ENCODE results near the gene GAPDH.
A peak's percentile ranks its signal among the peaks of the same experiment; 100 is the strongest.

- no peak for TF ChIP-seq FOXM1 (IDR thresholded peaks at IDR 0.05; ENCODE audit: borderline replicate concordance, low read depth)
- TF ChIP-seq, protein P1, sequence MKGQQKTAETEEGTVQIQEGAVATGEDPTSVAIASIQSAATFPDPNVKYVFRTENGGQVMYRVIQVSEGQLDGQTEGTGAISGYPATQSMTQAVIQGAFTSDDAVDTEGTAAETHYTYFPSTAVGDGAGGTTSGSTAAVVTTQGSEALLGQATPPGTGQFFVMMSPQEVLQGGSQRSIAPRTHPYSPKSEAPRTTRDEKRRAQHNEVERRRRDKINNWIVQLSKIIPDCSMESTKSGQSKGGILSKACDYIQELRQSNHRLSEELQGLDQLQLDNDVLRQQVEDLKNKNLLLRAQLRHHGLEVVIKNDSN (IDR thresholded peaks at IDR 0.05), result no peak
- TF ChIP-seq NFIC (IDR thresholded peaks at IDR 0.05), result peak; percentile 44
- no peak for TF ChIP-seq TEAD4 (IDR thresholded peaks at IDR 0.05)
- TF ChIP-seq, protein P2, sequence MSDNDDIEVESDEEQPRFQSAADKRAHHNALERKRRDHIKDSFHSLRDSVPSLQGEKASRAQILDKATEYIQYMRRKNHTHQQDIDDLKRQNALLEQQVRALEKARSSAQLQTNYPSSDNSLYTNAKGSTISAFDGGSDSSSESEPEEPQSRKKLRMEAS (IDR thresholded peaks at IDR 0.05), result peak; percentile 33; the same call in 1 of the 2 replicates
- no peak for TF ChIP-seq CREB1 (IDR thresholded peaks at IDR 0.05; ENCODE audit: low read depth)
- TF ChIP-seq EP300 (IDR thresholded peaks at IDR 0.05; ENCODE audit: borderline replicate concordance), result no peak
- TF ChIP-seq EGR1 (IDR thresholded peaks at IDR 0.05), result no peak
- TF ChIP-seq, protein P3, sequence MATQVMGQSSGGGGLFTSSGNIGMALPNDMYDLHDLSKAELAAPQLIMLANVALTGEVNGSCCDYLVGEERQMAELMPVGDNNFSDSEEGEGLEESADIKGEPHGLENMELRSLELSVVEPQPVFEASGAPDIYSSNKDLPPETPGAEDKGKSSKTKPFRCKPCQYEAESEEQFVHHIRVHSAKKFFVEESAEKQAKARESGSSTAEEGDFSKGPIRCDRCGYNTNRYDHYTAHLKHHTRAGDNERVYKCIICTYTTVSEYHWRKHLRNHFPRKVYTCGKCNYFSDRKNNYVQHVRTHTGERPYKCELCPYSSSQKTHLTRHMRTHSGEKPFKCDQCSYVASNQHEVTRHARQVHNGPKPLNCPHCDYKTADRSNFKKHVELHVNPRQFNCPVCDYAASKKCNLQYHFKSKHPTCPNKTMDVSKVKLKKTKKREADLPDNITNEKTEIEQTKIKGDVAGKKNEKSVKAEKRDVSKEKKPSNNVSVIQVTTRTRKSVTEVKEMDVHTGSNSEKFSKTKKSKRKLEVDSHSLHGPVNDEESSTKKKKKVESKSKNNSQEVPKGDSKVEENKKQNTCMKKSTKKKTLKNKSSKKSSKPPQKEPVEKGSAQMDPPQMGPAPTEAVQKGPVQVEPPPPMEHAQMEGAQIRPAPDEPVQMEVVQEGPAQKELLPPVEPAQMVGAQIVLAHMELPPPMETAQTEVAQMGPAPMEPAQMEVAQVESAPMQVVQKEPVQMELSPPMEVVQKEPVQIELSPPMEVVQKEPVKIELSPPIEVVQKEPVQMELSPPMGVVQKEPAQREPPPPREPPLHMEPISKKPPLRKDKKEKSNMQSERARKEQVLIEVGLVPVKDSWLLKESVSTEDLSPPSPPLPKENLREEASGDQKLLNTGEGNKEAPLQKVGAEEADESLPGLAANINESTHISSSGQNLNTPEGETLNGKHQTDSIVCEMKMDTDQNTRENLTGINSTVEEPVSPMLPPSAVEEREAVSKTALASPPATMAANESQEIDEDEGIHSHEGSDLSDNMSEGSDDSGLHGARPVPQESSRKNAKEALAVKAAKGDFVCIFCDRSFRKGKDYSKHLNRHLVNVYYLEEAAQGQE (IDR thresholded peaks at IDR 0.05; ENCODE audit: low read depth), result no peak
Measured at GRCh38 chr12:6532927-6533652, 1.2 kb upstream of the GAPDH start.
